ENCODE results near the gene MCUB. TPM values are rescaled to one million over a fixed set of nuclear protein-coding genes. Genes with fewer than 3 reads are reported as not detected.

MCUB gene
- total and polyA plus RNA-seq, 2 experiments from 2014 or later = 6.2 to 9.9 TPM

DNA sequence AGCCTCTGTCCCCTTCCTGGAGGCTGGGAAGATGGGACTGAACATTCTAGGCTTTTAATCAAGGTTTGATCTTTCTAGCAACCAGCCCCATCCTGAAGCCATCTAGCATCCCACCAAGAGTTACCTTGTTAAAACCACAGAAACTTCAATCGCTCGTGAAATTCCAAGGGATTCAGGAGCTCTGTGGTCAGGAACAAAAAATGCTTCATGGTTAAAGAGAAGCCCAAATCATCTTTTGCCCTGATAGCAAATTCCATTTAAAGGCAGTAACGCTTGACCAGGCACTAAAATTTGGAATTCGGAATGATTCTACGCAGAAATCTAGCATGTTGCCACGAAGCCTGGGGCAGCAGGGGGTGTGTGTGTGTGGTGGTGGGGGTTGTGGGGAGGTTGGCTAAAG lies 95.3 kb downstream of the MCUB start:
- Histone ChIP-seq H3K36me3 (replicated peaks; ENCODE audit: insufficient read depth, low read depth) (no peaks in the 10 kb centered on the region), H3K9me2 (replicated peaks; ENCODE audit: insufficient read depth) (no peaks in the 10 kb centered on the region), H3K4me2 (no peak overlapping the region), H2AFZ (no peak overlapping the region), H4K20me1 (ENCODE audit: insufficient read depth, poor library complexity, severe bottlenecking) (no peaks in the 10 kb centered on the region), H3K79me2 (no peaks in the 10 kb centered on the region), H3K4me3 (no peak overlapping the region), H3K4me1 (ENCODE audit: insufficient read depth) (no peaks in the 10 kb centered on the region), H3K27ac (no peak overlapping the region), H3K9me3 (ENCODE audit: low read depth) (no peaks in the 10 kb centered on the region), H3K27me3 (no peaks in the 10 kb centered on the region)
- DNase-seq (ENCODE audit: low spot score) = no peak
- 62% methylated on average over 6 of the region's 6 CpGs for WGBS (ENCODE audit: low lambda C conversion rate, missing lambda C conversion rate)
- TF ChIP-seq, protein P1, sequence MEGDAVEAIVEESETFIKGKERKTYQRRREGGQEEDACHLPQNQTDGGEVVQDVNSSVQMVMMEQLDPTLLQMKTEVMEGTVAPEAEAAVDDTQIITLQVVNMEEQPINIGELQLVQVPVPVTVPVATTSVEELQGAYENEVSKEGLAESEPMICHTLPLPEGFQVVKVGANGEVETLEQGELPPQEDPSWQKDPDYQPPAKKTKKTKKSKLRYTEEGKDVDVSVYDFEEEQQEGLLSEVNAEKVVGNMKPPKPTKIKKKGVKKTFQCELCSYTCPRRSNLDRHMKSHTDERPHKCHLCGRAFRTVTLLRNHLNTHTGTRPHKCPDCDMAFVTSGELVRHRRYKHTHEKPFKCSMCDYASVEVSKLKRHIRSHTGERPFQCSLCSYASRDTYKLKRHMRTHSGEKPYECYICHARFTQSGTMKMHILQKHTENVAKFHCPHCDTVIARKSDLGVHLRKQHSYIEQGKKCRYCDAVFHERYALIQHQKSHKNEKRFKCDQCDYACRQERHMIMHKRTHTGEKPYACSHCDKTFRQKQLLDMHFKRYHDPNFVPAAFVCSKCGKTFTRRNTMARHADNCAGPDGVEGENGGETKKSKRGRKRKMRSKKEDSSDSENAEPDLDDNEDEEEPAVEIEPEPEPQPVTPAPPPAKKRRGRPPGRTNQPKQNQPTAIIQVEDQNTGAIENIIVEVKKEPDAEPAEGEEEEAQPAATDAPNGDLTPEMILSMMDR (IDR thresholded peaks at IDR 0.05; ENCODE audit: poor library complexity) = no peak
- TF ChIP-seq EZH2 (IDR thresholded peaks at IDR 0.05; ENCODE audit: borderline replicate concordance) (no peak), EZH2phosphoT487 (IDR thresholded peaks at IDR 0.05; ENCODE audit: low read depth, severe bottlenecking, unreplicated experiment) (no peak)

DNA sequence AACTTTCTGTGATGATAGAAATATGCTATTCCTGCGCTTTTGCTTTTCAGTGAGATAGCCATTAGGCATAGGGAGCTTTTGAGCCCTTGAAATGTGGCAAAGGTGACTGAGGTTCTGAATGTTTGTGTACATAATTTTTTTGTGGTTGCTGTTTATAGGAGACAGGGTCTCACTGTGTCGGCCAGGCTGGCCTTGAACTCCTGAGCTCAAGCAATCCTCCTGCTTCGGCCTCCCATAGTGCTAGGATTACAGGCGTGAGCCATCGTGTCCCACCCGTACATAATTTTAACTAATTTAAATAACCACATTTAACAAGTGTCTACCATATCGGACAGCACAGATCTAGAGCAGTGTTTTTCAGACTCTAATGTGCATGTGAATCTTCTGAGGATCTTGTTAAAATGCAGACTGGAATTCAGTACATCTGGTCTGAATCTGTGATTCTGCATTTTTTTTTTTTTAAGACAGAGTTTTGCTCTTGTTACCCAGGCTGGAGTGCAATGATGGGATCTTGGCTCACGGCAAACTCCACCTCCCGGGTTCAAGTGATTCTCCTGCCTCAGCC lies 97.9 kb downstream of the MCUB start:
- no peak overlapping the region for H3K27ac ChIP-seq
- WGBS (ENCODE audit: low lambda C conversion rate, missing lambda C conversion rate) = 91% methylated on average over 9 of the region's 9 CpGs
- DNase-seq (ENCODE audit: low spot score) = no peak

DNA sequence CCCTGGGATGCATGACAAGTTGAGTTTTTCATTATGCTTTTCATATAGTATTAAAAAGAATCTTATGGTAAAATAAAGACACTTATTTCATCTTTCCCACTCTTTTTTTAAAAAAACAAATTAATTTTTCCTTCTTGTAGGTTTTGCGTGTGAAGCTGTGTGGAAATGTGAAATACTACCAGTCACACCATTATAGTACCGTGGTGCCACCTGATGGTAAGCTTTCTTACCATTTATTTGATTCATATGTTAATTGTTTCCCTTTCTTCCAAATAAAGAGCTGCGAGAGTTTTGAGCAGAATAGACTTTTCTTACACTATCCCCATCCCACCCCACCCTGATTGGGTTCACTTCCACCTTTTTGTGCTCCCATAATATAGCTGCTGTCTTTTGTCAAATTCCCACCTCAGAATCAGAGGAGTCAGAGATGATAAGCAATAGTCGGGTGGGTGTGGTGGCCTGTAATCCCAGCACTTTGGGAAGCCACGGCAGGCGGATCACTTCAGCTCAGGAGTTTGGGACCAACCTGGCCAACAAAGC lies 98.9 kb downstream of the MCUB start:
- TF ChIP-seq EZH2 (IDR thresholded peaks at IDR 0.05; ENCODE audit: borderline replicate concordance) (no peak), EZH2phosphoT487 (IDR thresholded peaks at IDR 0.05; ENCODE audit: low read depth, severe bottlenecking, unreplicated experiment) (no peak)
- TF ChIP-seq, protein P1 (IDR thresholded peaks at IDR 0.05; ENCODE audit: poor library complexity) = peak; percentile 10
- Histone ChIP-seq H2AFZ (no peak overlapping the region), H4K20me1 (ENCODE audit: insufficient read depth, poor library complexity, severe bottlenecking) (no peaks in the 10 kb centered on the region), H3K27ac (no peak overlapping the region), H3K27me3 (no peaks in the 10 kb centered on the region), H3K4me1 (ENCODE audit: insufficient read depth) (no peaks in the 10 kb centered on the region), H3K9me2 (replicated peaks; ENCODE audit: insufficient read depth) (no peaks in the 10 kb centered on the region), H3K4me3 (no peak overlapping the region), H3K79me2 (no peaks in the 10 kb centered on the region), H3K9me3 (ENCODE audit: low read depth) (no peaks in the 10 kb centered on the region), H3K36me3 (replicated peaks; ENCODE audit: insufficient read depth, low read depth) (no peaks in the 10 kb centered on the region), H3K4me2 (no peak overlapping the region)
- WGBS (ENCODE audit: low lambda C conversion rate, missing lambda C conversion rate) = 76% methylated on average over 6 of the region's 6 CpGs
- no peak for DNase-seq (ENCODE audit: low spot score)

More for the DNA sequence above, 97.9 kb downstream of the MCUB start:
- Histone ChIP-seq H3K27me3 (no peaks in the 10 kb centered on the region), H3K9me3 (ENCODE audit: low read depth) (no peaks in the 10 kb centered on the region), H4K20me1 (ENCODE audit: insufficient read depth, poor library complexity, severe bottlenecking) (no peaks in the 10 kb centered on the region), H3K36me3 (replicated peaks; ENCODE audit: insufficient read depth, low read depth) (no peaks in the 10 kb centered on the region), H3K79me2 (no peaks in the 10 kb centered on the region), H3K4me3 (no peak overlapping the region), H3K4me2 (no peak overlapping the region), H3K9me2 (replicated peaks; ENCODE audit: insufficient read depth) (no peaks in the 10 kb centered on the region), H2AFZ (no peak overlapping the region), H3K4me1 (ENCODE audit: insufficient read depth) (no peaks in the 10 kb centered on the region)
- no peak for TF ChIP-seq EZH2 (IDR thresholded peaks at IDR 0.05; ENCODE audit: borderline replicate concordance)
- TF ChIP-seq, protein P1 (IDR thresholded peaks at IDR 0.05; ENCODE audit: poor library complexity) = no peak
- no peak for TF ChIP-seq EZH2phosphoT487 (IDR thresholded peaks at IDR 0.05; ENCODE audit: low read depth, severe bottlenecking, unreplicated experiment)
